IPS DF 6.9 (cell line): ENCODE measurements around the gene CASQ2.

ENCODE experiments used
- DNase-seq: peaks from one replicate; pipeline ENCODE4 v3.0.0-alpha.2; 2013; ENCODE audit warnings: low read depth, low spot score
- H3K27ac ChIP-seq: one replicate; pipeline ENCODE4 v1.5.1; 2013; ENCODE audit warnings: low read length, control low read depth
- H3K27me3 ChIP-seq: 2 replicates; pipeline ENCODE4 v1.6.1; 2013; ENCODE audit warnings: mild to moderate bottlenecking, low read length; ENCODE audit not compliant: control insufficient read depth, insufficient read depth
- H3K36me3 ChIP-seq: 2 replicates; pipeline ENCODE4 v1.6.1; 2013; ENCODE audit warnings: low read length; ENCODE audit not compliant: control insufficient read depth, insufficient read depth
- H3K4me1 ChIP-seq: 2 replicates; pipeline ENCODE4 v1.6.1; 2013; ENCODE audit warnings: low read length; ENCODE audit not compliant: control insufficient read depth, insufficient read depth
- H3K4me3 ChIP-seq: 2 replicates; pipeline ENCODE4 v1.5.1; 2013; ENCODE audit warnings: mild to moderate bottlenecking, low read length
- H3K9me3 ChIP-seq: 2 replicates; pipeline ENCODE4 v1.6.1; 2013; ENCODE audit warnings: low read length, inconsistent platforms; ENCODE audit not compliant: control insufficient read depth, insufficient read depth
- WGBS: extraction: QIAGEN DNeasy Blood & Tissue Kit; methylation state at CpG from one replicate; pipeline ENCODE4 v1.1.7; 2013; ENCODE audit warnings: mixed read lengths, missing lambda C conversion rate; ENCODE audit not compliant: insufficient read length, insufficient coverage; 5-methylcytosine and 5-hydroxymethylcytosine counted together

The CASQ2 gene

DNA sequence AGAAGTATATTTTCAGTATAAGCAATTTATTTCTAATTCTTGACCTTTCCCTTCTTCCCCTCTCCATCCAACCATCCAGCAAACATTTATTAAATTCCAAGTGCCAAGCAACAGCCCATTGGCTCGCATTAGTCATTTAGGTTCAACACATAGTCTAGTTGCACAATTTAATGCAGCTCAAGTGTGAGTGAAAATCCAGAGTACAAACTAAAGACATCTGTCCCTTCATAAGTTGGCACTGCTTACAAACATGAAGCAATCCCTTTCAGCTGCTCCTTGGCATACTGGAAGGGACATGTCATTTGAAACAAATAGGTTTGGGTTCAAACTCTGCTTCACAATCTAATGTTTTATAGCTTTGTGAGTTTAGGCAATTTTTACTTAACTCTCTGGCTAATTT, 10.7 kb downstream of the CASQ2 start:
- H3K36me3 ChIP-seq = no peaks in the 10 kb centered on the region
- no peak overlapping the region for H3K27ac ChIP-seq
- WGBS = no CpG with 5 or more reads among the region's 1 CpG
- H3K4me1 ChIP-seq = no peaks in the 10 kb centered on the region
- H3K9me3 ChIP-seq = no peaks in the 10 kb centered on the region
- H3K27me3 ChIP-seq = no peaks in the 10 kb centered on the region
- no peak overlapping the region for H3K4me3 ChIP-seq
- DNase-seq = no peak

GRCh38 chr1:115757326-115757725, 11.2 kb downstream of the CASQ2 start:
- DNase-seq = no peak
- H3K4me1 ChIP-seq = no peaks in the 10 kb centered on the region
- no peaks in the 10 kb centered on the region for H3K27me3 ChIP-seq
- no peaks in the 10 kb centered on the region for H3K36me3 ChIP-seq
- H3K27ac ChIP-seq = no peak overlapping the region
- WGBS = no CpG with 5 or more reads among the region's 3 CpGs
- no peaks in the 10 kb centered on the region for H3K9me3 ChIP-seq
- no peak overlapping the region for H3K4me3 ChIP-seq

DNA sequence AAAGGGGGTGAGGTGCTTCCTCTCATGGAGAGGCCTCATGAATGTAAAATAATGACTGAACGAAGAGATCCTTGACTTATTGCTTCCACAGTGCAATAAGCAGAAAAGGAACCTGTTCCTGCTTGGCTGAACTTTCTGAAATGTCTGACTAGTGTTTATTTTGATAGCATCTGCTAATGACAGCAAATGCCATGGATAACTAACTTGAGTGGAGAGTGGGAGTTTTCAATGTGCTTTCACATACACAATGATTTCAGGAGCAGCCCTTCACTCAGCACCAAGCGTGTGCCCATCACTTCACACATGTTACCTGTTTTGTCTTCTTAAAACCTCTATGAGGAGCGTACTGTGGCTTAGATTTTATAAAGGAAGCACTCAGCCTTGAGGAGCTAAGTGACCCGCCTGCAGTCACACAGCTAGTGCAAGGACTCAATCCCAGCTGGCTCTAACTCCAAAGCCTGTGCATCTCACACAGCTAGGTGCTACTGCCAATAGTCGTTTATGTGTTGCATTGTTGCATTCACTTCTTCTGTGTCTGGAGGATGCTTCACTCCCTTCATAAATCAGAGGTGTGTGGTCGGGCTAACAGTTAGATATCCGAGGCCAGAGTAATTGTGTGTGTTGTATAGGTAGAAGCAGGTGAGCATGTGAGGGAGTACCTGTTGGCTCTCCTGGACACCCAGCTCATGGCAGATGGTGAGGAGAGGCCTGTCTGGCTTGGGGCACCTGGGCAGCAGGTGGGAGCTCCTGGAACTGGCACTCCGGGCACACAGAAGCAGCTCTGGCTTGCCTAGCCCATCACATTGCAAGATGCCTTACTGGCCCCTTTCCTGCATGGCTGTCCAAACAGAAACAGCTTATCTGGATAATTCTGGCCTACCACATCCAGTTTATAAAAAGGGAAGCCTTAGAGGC, 12.8 kb downstream of the CASQ2 start:
- DNase-seq = no peak
- Histone ChIP-seq H3K27me3 (no peaks in the 10 kb centered on the region), H3K36me3 (no peaks in the 10 kb centered on the region), H3K4me1 (no peaks in the 10 kb centered on the region), H3K27ac (no peak overlapping the region), H3K9me3 (no peaks in the 10 kb centered on the region), H3K4me3 (no peak overlapping the region)
- WGBS = no CpG with 5 or more reads among the region's 8 CpGs

DNA sequence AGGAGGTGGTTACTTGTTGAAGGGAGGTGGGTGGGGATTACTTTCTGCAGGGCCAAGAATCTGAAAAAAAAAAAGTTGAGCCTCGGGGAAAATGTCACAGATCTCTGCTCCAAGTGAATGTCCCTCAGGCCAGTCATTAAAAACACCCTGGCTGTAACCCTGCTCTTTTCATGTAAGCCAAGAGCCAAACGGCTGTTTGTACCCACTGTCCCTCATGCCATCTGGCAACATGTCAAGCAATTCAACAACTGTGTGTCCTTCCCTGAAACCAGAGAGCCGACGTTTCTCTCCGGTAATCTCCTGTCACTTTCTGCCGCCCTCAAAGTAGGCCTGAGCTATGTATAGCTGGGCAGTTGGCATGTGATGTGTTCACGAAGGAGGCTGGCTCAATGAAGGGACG, 14.7 kb downstream of the CASQ2 start:
- Histone ChIP-seq H3K9me3 (no peaks in the 10 kb centered on the region), H3K4me1 (no peaks in the 10 kb centered on the region), H3K4me3 (no peak overlapping the region), H3K27ac (no peak overlapping the region), H3K27me3 (no peaks in the 10 kb centered on the region), H3K36me3 (no peaks in the 10 kb centered on the region)
- DNase-seq = no peak
- WGBS = no CpG with 5 or more reads among the region's 8 CpGs

DNA sequence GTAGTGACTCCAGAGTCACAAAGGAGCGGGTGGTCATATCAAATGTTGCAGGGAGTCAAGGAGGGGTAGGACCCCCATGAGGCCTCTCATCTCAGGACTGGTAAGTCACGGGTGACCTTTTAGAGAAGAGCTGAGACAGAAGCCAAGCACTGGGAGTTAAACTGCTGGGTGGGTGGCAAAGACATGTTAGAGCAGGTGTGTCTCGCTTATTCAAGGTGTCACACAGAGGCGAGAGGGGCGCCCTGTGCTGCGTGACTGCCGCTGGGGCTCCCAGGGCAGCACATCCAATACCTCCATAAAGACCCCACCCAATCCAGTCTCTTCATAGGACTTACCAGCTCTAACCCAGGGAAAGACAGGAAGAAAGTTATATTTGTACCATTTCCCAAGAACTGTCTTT, 15.2 kb downstream of the CASQ2 start:
- no peaks in the 10 kb centered on the region for H3K4me1 ChIP-seq
- H3K27me3 ChIP-seq = no peaks in the 10 kb centered on the region
- H3K36me3 ChIP-seq = no peaks in the 10 kb centered on the region
- H3K9me3 ChIP-seq = no peaks in the 10 kb centered on the region
- DNase-seq = no peak
- no peak overlapping the region for H3K4me3 ChIP-seq
- WGBS = no CpG with 5 or more reads among the region's 7 CpGs
- H3K27ac ChIP-seq = no peak overlapping the region

DNA sequence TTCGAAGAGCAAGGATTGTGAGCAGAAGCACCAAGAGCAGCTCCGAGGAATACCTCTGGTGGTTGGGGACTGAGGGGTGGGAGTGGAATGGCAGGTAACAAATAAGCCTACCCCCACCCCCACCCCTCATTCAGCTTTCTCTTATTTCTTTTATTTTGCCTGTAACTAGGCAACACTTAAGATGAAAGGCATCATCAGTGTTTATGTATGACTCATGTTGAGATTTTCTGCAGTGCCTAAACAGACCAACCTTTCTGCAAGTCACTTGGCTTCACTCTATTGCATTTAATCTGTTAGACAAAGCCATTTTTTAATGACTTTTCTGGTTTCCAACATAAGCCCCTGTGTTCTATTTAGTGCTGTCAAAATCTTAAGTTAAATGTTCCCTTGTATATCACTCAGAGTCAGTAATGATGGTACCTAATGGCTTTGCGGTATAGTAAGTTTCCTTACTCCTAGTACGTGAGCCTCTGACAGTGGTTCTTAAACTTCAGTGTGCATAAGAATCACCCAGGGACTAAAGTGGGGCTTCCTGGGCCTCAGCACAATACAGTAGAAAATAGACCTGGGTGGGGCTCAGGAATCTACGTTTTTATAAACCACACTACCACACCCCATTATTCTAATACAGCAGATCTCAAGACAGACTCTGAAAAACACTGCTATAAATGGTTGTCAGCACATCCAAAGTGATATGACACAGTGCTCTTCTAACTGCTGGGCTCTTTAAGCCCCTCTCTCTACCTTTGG, 19.9 kb downstream of the CASQ2 start:
- H3K27ac ChIP-seq = no peak overlapping the region
- no CpG with 5 or more reads among the region's 5 CpGs for whole genome bisulfite sequencing
- no peaks in the 10 kb centered on the region for H3K4me1 ChIP-seq
- H3K4me3 ChIP-seq = no peak overlapping the region
- H3K27me3 ChIP-seq = no peaks in the 10 kb centered on the region
- no peaks in the 10 kb centered on the region for H3K36me3 ChIP-seq
- H3K9me3 ChIP-seq = no peaks in the 10 kb centered on the region
- no peak for DNase-seq

DNA sequence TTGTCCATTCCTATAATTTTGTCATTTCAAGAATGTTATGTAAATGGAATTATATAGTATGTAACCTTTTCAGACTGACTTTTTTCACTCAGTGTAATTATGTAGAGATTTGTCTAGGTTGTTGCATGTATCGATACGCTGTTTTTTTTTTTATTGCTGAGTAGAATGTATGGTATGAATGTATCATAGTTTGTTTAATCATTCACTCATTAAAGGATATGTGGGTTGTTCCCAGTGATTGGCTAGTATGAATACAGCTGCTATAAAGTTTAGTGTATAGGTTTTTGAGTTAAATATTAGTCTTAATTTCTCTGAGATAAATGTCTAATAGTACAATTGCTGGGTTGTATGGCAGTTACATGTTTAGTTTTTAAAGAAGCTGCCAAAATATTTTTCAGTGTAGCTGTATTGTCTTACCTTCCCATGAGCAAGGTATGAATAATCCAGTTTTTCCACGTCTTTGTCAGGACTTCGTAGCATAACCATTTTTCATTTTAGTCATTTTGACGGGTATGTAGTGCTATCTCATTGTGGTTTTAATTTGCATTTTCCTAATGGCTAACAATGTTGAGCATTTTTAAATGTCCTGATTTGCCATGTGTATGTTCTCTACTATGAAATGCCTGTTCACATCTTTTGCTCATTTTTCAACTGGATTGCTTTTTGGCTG, 22.4 kb downstream of the CASQ2 start:
- WGBS = no CpG with 5 or more reads among the region's 5 CpGs
- no peaks in the 10 kb centered on the region for H3K4me1 ChIP-seq
- H3K9me3 ChIP-seq = no peaks in the 10 kb centered on the region
- H3K27ac ChIP-seq = no peak overlapping the region
- no peak overlapping the region for H3K4me3 ChIP-seq
- H3K36me3 ChIP-seq = no peaks in the 10 kb centered on the region
- no peak for DNase-seq
- no peaks in the 10 kb centered on the region for H3K27me3 ChIP-seq

DNA sequence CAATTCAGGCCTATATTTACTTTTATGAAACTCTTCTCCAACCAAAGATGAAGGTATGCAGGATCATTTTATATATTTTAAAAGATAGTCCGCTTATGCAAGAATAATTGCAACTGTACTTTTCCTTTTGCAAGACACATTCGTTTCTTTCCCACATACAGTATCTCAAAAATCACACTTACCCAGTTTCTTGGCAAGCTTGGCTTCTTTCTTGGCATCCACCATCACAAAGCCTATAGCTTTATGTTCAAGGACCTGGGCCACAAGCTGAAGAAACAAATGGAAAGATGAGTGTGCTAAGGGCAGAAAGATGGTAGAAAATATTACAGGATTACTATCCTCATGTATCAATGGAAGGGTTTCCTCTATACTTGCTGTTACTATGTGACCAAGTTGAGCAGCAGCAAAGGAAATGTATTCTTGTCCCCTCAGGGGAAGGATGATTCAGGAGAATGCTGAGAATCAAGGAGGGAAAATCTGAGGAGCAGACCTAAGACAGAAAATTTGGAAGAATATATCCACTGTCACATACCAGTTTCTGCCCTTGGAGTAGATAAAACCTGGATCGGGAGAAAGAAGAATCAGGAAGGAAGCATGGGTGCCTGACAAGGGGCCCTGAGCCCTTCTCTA, 23.8 kb downstream of the CASQ2 start:
- Histone ChIP-seq H3K4me1 (no peaks in the 10 kb centered on the region), H3K36me3 (no peaks in the 10 kb centered on the region), H3K27ac (no peak overlapping the region), H3K4me3 (no peak overlapping the region), H3K9me3 (no peaks in the 10 kb centered on the region), H3K27me3 (no peaks in the 10 kb centered on the region)
- WGBS = no CpG with 5 or more reads among the region's 3 CpGs
- DNase-seq = no peak

- no peak for DNase-seq
- Histone ChIP-seq H3K4me3 (no peak overlapping the region), H3K27me3 (no peaks in the 10 kb centered on the region), H3K4me1 (peaks cover 3% of the 10 kb centered on the region; the same call in 1 of the 2 replicates), H3K27ac (no peak overlapping the region), H3K9me3 (no peaks in the 10 kb centered on the region), H3K36me3 (no peaks in the 10 kb centered on the region)
- no CpG with 5 or more reads among the region's 1 CpG for WGBS
These were observed 27.7 kb downstream of the CASQ2 start for GRCh38 chr1:115740811-115741210.

- no CpG with 5 or more reads among the region's 4 CpGs for WGBS
- H3K4me1 ChIP-seq = peaks cover 3% of the 10 kb centered on the region; the same call in 1 of the 2 replicates
- H3K9me3 ChIP-seq = no peaks in the 10 kb centered on the region
- H3K36me3 ChIP-seq = no peaks in the 10 kb centered on the region
- no peak overlapping the region for H3K27ac ChIP-seq
- DNase-seq = no peak
- no peaks in the 10 kb centered on the region for H3K27me3 ChIP-seq
- no peak overlapping the region for H3K4me3 ChIP-seq
These were observed 36.2 kb downstream of the CASQ2 start for GRCh38 chr1:115732316-115732715.
